GM13977 (cell line): ENCODE data around the gene CYGB.
A peak's percentile ranks its signal among the peaks of the same experiment; 100 is the strongest.

Experiments used
- DNase-seq: peaks from one replicate; pipeline ENCODE4 v3.0.0; 2012; ENCODE audit warnings: low spot score
- in situ Hi-C: fragments of 300-500 bp; cut with MboI; formaldehyde crosslinking; loops from one replicate; pipeline ENCODE4 v1.12.0; 2022; ENCODE audit warnings: low sequenced_read_pairs, low pct_unique_long_range_greater_than_20kb, mixed read lengths, inconsistent platforms; ENCODE audit not compliant: unreplicated experiment
- TF ChIP-seq, protein P1 (sequence below): IDR thresholded peaks from 2 replicates; pipeline ENCODE4 v1.5.1; 2012; ENCODE audit warnings: mild to moderate bottlenecking, control low read depth; ENCODE audit not compliant: insufficient read depth; ENCODE audit errors: extremely low read depth, missing control alignments

The CYGB gene

DNA sequence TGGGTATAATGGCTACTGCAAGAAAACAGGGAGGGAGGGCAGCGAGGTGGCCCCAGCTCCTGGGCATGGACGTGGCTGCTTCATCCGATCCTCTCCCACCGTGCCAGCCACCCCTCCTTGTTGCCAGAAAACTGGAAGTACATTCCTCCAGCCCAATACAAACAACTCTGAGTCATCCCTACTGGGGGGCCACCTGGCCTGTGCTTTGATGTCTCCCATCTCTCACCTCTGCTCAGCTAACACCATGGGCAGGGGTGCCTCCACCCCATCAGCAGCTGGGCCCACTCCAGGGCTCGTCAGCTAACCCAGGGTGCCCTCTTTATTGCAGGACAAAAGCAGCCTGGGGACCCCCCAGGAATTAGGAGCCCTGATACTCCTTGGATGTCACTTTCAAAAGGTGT, 38.2 kb downstream of the CYGB start:
- no peak for DNase-seq
- in situ Hi-C loops: no loop called here
- TF ChIP-seq, protein P1, sequence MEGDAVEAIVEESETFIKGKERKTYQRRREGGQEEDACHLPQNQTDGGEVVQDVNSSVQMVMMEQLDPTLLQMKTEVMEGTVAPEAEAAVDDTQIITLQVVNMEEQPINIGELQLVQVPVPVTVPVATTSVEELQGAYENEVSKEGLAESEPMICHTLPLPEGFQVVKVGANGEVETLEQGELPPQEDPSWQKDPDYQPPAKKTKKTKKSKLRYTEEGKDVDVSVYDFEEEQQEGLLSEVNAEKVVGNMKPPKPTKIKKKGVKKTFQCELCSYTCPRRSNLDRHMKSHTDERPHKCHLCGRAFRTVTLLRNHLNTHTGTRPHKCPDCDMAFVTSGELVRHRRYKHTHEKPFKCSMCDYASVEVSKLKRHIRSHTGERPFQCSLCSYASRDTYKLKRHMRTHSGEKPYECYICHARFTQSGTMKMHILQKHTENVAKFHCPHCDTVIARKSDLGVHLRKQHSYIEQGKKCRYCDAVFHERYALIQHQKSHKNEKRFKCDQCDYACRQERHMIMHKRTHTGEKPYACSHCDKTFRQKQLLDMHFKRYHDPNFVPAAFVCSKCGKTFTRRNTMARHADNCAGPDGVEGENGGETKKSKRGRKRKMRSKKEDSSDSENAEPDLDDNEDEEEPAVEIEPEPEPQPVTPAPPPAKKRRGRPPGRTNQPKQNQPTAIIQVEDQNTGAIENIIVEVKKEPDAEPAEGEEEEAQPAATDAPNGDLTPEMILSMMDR: no peak

GRCh38 chr17:76498876-76499251, 38.6 kb downstream of the CYGB start:
- in situ Hi-C loops: no loop called here
- peak; percentile 53 for DNase-seq
- TF ChIP-seq, protein P1: no peak

GRCh38 chr17:76497979-76498875, 39.3 kb downstream of the CYGB start:
- TF ChIP-seq, protein P1: no peak
- no peak for DNase-seq
- in situ Hi-C loops: no loop called here

DNA sequence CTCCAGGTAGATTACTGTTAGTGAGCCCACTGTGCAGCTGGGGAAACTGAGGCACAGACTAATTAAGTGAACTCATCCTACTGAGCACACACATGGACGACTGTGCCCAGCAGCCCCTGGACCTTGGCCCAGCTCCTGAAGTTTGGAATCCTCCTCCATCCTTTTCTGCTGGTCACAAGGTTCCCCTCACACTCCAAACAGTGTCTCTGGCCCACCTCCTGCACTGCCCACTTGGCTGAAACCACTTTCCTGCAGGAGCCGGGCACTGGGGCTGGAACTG, 39.9 kb downstream of the CYGB start:
- DNase-seq: no peak
- in situ Hi-C loops: no loop called here
- TF ChIP-seq, protein P1: no peak

- in situ Hi-C loops: no loop called here
- peak; percentile 57 for DNase-seq
- TF ChIP-seq, protein P1: no peak
Observed at GRCh38 chr17:76496464-76496863, 41.0 kb downstream of the CYGB start.

DNA sequence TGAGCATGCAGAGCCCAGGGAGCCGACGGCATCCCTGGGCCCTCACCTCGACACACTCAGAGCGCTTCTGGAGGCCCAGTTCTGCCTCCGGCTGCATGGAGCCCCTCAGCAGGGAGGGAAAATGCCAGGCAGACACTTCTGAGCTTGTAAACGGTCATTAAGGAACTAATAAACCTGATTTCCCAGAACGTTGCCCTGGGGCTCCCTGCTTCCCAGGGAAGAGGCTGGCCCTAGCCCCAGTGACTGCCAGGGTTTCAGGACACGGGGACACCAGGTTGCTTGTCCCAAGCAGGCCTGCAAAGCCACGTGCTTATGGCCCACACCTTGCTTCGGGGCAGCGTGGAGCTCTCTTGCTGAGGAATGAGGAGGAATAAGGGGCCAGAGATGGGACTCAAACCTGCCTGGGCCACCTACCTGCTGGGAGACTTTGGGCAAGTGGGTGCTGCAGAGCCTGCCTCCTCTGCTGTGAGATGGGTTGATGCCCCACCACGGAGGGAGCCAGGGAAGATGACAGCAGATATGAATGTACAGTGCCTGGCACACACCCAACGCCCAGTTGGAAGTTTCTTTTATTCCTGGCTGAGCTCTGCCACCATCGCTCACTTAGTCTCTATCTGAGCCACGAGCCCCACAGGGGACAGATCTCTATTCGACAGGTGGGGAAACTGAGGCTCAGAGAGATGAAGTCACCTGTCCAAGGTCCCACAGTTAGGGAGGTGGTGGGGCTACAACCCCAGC, 41.7 kb downstream of the CYGB start:
- in situ Hi-C loops: no loop called here
- TF ChIP-seq, protein P1: no peak
- no peak for DNase-seq
